Endothelial cell of umbilical vein (primary cell): Measurements from ENCODE around the gene IQCC. TPM values are rescaled to one million over a fixed set of nuclear protein-coding genes. Genes with fewer than 3 reads are reported as not detected.

Experiments used
- BruUV-seq: library from RNA; stranded (reverse); fragments of 400-500 nt; replicated peaks from 2 replicates; lab custom pipeline; 2021; lab: Mats Ljungman, UMichigan
- CTCF ChIA-PET: fragments of 300-600, 350-600 bp; sonication (Branson Sonifier 250); formaldehyde crosslinking; loops from one replicate; lab custom pipeline; 2021; ENCODE audit warnings: antibody characterized with exemption, inconsistent platforms; lab: Charles Lee
- POLR2A ChIA-PET: fragments of 300-600, 350-600 bp; sonication (Branson Sonifier 250); formaldehyde crosslinking; loops from one replicate; lab custom pipeline; 2021; ENCODE audit warnings: antibody characterized with exemption, inconsistent platforms; lab: Charles Lee
- DNase-seq: peaks from one replicate; pipeline ENCODE4 v3.0.0-alpha.2; 2011; ENCODE audit warnings: low read depth, low spot score
- FAIRE-seq: peaks from 2 replicates; lab custom pipeline; 2011; peaks lifted over from hg19 to GRCh38; lab: Jason Lieb, UNC
- H2AFZ ChIP-seq: 2 replicates; pipeline ENCODE4 v1.6.0; 2012; ENCODE audit warnings: low read depth, low read length, control low read depth, inconsistent platforms
- H3K27ac ChIP-seq: 2 replicates; pipeline ENCODE4 v1.5.1; 2011; ENCODE audit warnings: low read depth, mild to moderate bottlenecking, control low read depth, low read length, moderate library complexity; ENCODE audit not compliant: insufficient read depth
- H3K27me3 ChIP-seq, 2 experiments: 2 replicates each; pipeline versions ENCODE4 v1.6.0 to v1.6.1; 2011; ENCODE audit warnings: low read length in 2 of 2, mixed read lengths in 1 of 2; ENCODE audit not compliant: control insufficient read depth in 2 of 2, insufficient read depth in 2 of 2
- H3K36me3 ChIP-seq, 2 experiments: 2 replicates in 1 of 2; 3 replicates in 1 of 2; pipeline ENCODE4 v1.5.1; 2011; ENCODE audit warnings: low read length in 2 of 2, mild to moderate bottlenecking in 1 of 2, moderate library complexity in 1 of 2; ENCODE audit not compliant: control insufficient read depth in 2 of 2, insufficient read depth in 2 of 2; ENCODE audit errors: extremely low read depth in 1 of 2
- H3K4me1 ChIP-seq: 3 replicates; pipeline ENCODE4 v1.5.1; 2011; ENCODE audit warnings: mild to moderate bottlenecking, low read length; ENCODE audit not compliant: control insufficient read depth, insufficient read depth; ENCODE audit errors: extremely low read depth
- H3K4me2 ChIP-seq: 2 replicates; pipeline ENCODE4 v1.6.1; 2011; ENCODE audit warnings: low read length, control low read depth, mixed read lengths; ENCODE audit not compliant: insufficient read depth
- H3K4me3 ChIP-seq, 3 experiments: fragments of 200-600 bp in 1 of 3; sonication (generic), shearing (Covaris generic) in 1 of 3; replicated peaks in 1 of 3; 2 replicates each; pipeline ENCODE4 v1.5.1; 2011 to 2016; ENCODE audit warnings: control low read depth in 3 of 3, low read length in 3 of 3, mild to moderate bottlenecking in 2 of 3, inconsistent platforms in 1 of 3, low read depth in 1 of 3, moderate library complexity in 1 of 3; ENCODE audit not compliant: insufficient read depth in 1 of 3
- H3K79me2 ChIP-seq: 2 replicates; pipeline ENCODE4 v1.6.0; 2012; ENCODE audit warnings: low read length, inconsistent platforms; ENCODE audit not compliant: control insufficient read depth, insufficient read depth
- H3K9ac ChIP-seq: replicated peaks from 2 replicates; pipeline ENCODE3; 2011; ENCODE audit warnings: low read length, control low read depth; ENCODE audit not compliant: insufficient read depth; ENCODE audit errors: extremely low read depth
- H3K9me1 ChIP-seq: replicated peaks from 3 replicates; pipeline ENCODE4 v1.6.0; 2011; ENCODE audit warnings: mild to moderate bottlenecking, low read length; ENCODE audit not compliant: control insufficient read depth, insufficient read depth; ENCODE audit errors: extremely low read depth
- H3K9me3 ChIP-seq: replicated peaks from 2 replicates; pipeline ENCODE4 v1.5.1; 2012; ENCODE audit warnings: low read length, inconsistent platforms; ENCODE audit not compliant: control insufficient read depth, insufficient read depth
- H4K20me1 ChIP-seq: replicated peaks from 2 replicates; pipeline ENCODE3; 2011; ENCODE audit warnings: mild to moderate bottlenecking, low read length; ENCODE audit not compliant: control insufficient read depth, insufficient read depth; ENCODE audit errors: extremely low read depth
- EZH2 ChIP-seq: IDR thresholded peaks from 2 replicates; pipeline ENCODE4 v1.6.1; 2012; ENCODE audit warnings: borderline replicate concordance, low read depth, mild to moderate bottlenecking, moderate library complexity, low read length, inconsistent platforms; ENCODE audit not compliant: severe bottlenecking
- FOS ChIP-seq: IDR thresholded peaks from 2 replicates; pipeline ENCODE4 v1.6.1; 2011; ENCODE audit warnings: mild to moderate bottlenecking, low read length, moderate library complexity, borderline replicate concordance; ENCODE audit not compliant: insufficient read depth
- GATA2 ChIP-seq: IDR thresholded peaks from 2 replicates; pipeline ENCODE4 v1.7.0; 2011; ENCODE audit warnings: low read depth, mild to moderate bottlenecking, moderate library complexity, mixed read lengths, low read length; ENCODE audit not compliant: insufficient read length, insufficient read depth
- JUN ChIP-seq: IDR thresholded peaks from 2 replicates; pipeline ENCODE4 v1.6.1; 2011; ENCODE audit warnings: borderline replicate concordance, low read depth; ENCODE audit not compliant: insufficient read length, insufficient read depth
- MYC ChIP-seq: IDR thresholded peaks from one replicate; pipeline ENCODE4 v1.6.1; 2011; ENCODE audit warnings: mild to moderate bottlenecking, low read depth, low read length
- POLR2A ChIP-seq: IDR thresholded peaks from 2 replicates; pipeline ENCODE4 v1.6.1; 2012; ENCODE audit warnings: low read depth, mild to moderate bottlenecking, control low read depth, low read length
- POLR2AphosphoS5 ChIP-seq: IDR thresholded peaks from 2 replicates; pipeline ENCODE4 v1.6.1; 2012; ENCODE audit warnings: low read depth, mild to moderate bottlenecking, control low read depth, low read length, moderate library complexity; ENCODE audit not compliant: insufficient read depth
- dilution Hi-C: fragments of 300-500 bp; cut with MboI; formaldehyde crosslinking; loops from one replicate; pipeline ENCODE4 v1.15.0; 2019; ENCODE audit warnings: low sequenced_read_pairs; ENCODE audit not compliant: extremely low pct_ligation_motif_present
- intact Hi-C: fragments of 100-400 bp; cut with micrococcal nuclease; formaldehyde crosslinking; loops from one replicate; pipeline ENCODE4 v1.10.0; 2022
- polyA plus RNA-seq, 4 experiments: library from polyadenylated mRNA; depleted of rRNA in 3 of 4; stranded (reverse) in 3 of 4; unstranded in 1 of 4; fragments of >200 nt; gene quantifications; 2 replicates each; pipeline versions ENCODE4 v1.2.1 to v1.2.3, GENCODE V29; 2011 to 2012; ENCODE audit warnings: missing spikeins in 1 of 4
- total RNA-seq: library from RNA; stranded (reverse); gene quantifications from 2 replicates; pipeline ENCODE4 v1.2.3, GENCODE V29; 2021
- TF ChIP-seq, protein P1 (sequence below): IDR thresholded peaks from 2 replicates; pipeline ENCODE4 v1.6.1; 2011; ENCODE audit not compliant: insufficient read depth, insufficient read length
- TF ChIP-seq, protein P2 (sequence below), 2 donors: IDR thresholded peaks; 1 replicate in 1 of 2; 2 replicates in 1 of 2; pipeline ENCODE4 v1.5.1; 2011; ENCODE audit warnings: low read length in 2 of 2, mild to moderate bottlenecking in 2 of 2, moderate library complexity in 2 of 2, control low read depth in 1 of 2, inconsistent platforms in 1 of 2, low read depth in 1 of 2; ENCODE audit not compliant: insufficient read depth in 1 of 2; ENCODE audit errors: extremely low read depth in 1 of 2

IQCC gene
- total and polyA plus RNA-seq, 2 donors (not counting 3 experiments of a cell fraction or from before 2014, with no cell fraction given): 1.1 to 1.8 TPM

DNA sequence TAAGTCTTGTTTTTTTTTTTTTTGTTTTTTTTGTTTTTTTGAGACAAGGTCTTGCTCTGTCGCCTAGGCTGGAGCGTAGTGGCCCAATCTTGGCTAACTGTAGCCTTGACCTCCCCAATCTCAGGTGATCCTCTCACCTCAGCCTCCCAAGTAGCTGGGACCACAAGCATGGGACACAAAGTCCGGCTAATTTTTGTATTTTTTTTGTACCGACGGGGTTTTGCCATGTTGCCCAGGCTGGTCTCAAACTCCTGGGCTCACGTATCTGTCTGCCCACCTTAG is 51.7 kb downstream of the IQCC start:
- no TSS peak for BruUV-seq
- dilution Hi-C loops: no loop called here

More for the DNA sequence above, 51.7 kb downstream of the IQCC start:
- Histone ChIP-seq H2AFZ (no peak overlapping the region), H3K36me3 (no peaks in the 10 kb centered on the region), H3K9me1 (no peaks in the 10 kb centered on the region), H3K9me3 (no peaks in the 10 kb centered on the region), H3K9ac (no peak overlapping the region), H3K4me1 (peaks cover under 1% of the 10 kb centered on the region), H4K20me1 (no peaks in the 10 kb centered on the region), H3K79me2 (no peaks in the 10 kb centered on the region), H3K27ac (no peak overlapping the region), H3K27me3 (no peaks in the 10 kb centered on the region), H3K4me3 (no peak overlapping the region), H3K4me2 (no peak overlapping the region)
- ChIA-PET POLR2A (interaction anchor here (0.7 kb wide), 1 partner anchor 57 kb away, joined by 4 read pairs; no protein-coding TSS in a partner anchor), CTCF (no interaction called here)
- DNase-seq: no peak
- TF ChIP-seq, protein P1, sequence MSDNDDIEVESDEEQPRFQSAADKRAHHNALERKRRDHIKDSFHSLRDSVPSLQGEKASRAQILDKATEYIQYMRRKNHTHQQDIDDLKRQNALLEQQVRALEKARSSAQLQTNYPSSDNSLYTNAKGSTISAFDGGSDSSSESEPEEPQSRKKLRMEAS: no peak
- TF ChIP-seq POLR2AphosphoS5 (no peak), POLR2A (no peak), JUN (no peak), GATA2 (no peak), EZH2 (no peak), FOS (no peak), MYC (no peak)
- TF ChIP-seq, protein P2, sequence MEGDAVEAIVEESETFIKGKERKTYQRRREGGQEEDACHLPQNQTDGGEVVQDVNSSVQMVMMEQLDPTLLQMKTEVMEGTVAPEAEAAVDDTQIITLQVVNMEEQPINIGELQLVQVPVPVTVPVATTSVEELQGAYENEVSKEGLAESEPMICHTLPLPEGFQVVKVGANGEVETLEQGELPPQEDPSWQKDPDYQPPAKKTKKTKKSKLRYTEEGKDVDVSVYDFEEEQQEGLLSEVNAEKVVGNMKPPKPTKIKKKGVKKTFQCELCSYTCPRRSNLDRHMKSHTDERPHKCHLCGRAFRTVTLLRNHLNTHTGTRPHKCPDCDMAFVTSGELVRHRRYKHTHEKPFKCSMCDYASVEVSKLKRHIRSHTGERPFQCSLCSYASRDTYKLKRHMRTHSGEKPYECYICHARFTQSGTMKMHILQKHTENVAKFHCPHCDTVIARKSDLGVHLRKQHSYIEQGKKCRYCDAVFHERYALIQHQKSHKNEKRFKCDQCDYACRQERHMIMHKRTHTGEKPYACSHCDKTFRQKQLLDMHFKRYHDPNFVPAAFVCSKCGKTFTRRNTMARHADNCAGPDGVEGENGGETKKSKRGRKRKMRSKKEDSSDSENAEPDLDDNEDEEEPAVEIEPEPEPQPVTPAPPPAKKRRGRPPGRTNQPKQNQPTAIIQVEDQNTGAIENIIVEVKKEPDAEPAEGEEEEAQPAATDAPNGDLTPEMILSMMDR (IDR thresholded peaks at IDR 0.05; ENCODE audit: extremely low read depth in 1 of 2, insufficient read depth in 1 of 2, low read depth in 1 of 2, low read length in 2 of 2): no peak
- intact Hi-C loops: no loop called here
- FAIRE-seq: peak; percentile 38

Other genes starting within 250 kb of the IQCC start
- 185 and 194 TPM in 2 replicates for gene KHDRBS1, start 191.8 kb upstream of the IQCC start, total RNA-seq
- 26.3 and 43.4 TPM in 2 replicates for gene KHDRBS1, start 191.8 kb upstream of the IQCC start, polyA plus RNA-seq
- 43.7 and 47.3 TPM in 2 replicates for gene TMEM39B, start 132.7 kb upstream of the IQCC start, total RNA-seq
- 64.3 and 78.1 TPM in 2 replicates for gene TMEM39B, start 132.7 kb upstream of the IQCC start, polyA plus RNA-seq
- gene KPNA6, start 97.6 kb upstream of the IQCC start, total RNA-seq: 83.4 and 85.6 TPM in 2 replicates
- gene KPNA6, start 97.6 kb upstream of the IQCC start, polyA plus RNA-seq: 18.1 and 22.1 TPM in 2 replicates
- 64.3 and 69.4 TPM in 2 replicates for gene TXLNA, start 26.0 kb upstream of the IQCC start, total RNA-seq
- 41.8 and 44.6 TPM in 2 replicates for gene TXLNA, start 26.0 kb upstream of the IQCC start, polyA plus RNA-seq
- gene CCDC28B, start 5.1 kb upstream of the IQCC start, total RNA-seq: 12.0 and 15.3 TPM in 2 replicates
- 14.8 and 19.1 TPM in 2 replicates for gene CCDC28B, start 5.1 kb upstream of the IQCC start, polyA plus RNA-seq
- not detected in 2 replicates for gene DCDC2B, start 3.4 kb downstream of the IQCC start, total RNA-seq
- not detected in 2 replicates for gene DCDC2B, start 3.4 kb downstream of the IQCC start, polyA plus RNA-seq
- gene TMEM234, start 16.7 kb downstream of the IQCC start, total RNA-seq: 15.7 and 20.7 TPM in 2 replicates
- gene TMEM234, start 16.7 kb downstream of the IQCC start, polyA plus RNA-seq: 21.3 and 23.2 TPM in 2 replicates
- gene EIF3I, start 16.7 kb downstream of the IQCC start, total RNA-seq: 186 and 203 TPM in 2 replicates
- gene EIF3I, start 16.7 kb downstream of the IQCC start, polyA plus RNA-seq: 301 and 331 TPM in 2 replicates
- 2.0 and 5.6 TPM in 2 replicates for gene FAM167B, start 41.6 kb downstream of the IQCC start, total RNA-seq
- gene FAM167B, start 41.6 kb downstream of the IQCC start, polyA plus RNA-seq: 2.1 and 2.3 TPM in 2 replicates
- not detected in 2 replicates for gene LCK, start 45.6 kb downstream of the IQCC start, total RNA-seq
- 0.06 and 0.08 TPM in 2 replicates for gene LCK, start 45.6 kb downstream of the IQCC start, polyA plus RNA-seq
- gene HDAC1, start 86.4 kb downstream of the IQCC start, total RNA-seq: 111 and 138 TPM in 2 replicates
- gene HDAC1, start 86.4 kb downstream of the IQCC start, polyA plus RNA-seq: 109 and 141 TPM in 2 replicates
- gene MARCKSL1, start 130.6 kb downstream of the IQCC start, total RNA-seq: 249 and 265 TPM in 2 replicates
- 311 and 318 TPM in 2 replicates for gene MARCKSL1, start 130.6 kb downstream of the IQCC start, polyA plus RNA-seq
- 8.6 and 11.6 TPM in 2 replicates for gene FAM229A, start 156.8 kb downstream of the IQCC start, total RNA-seq
- 8.9 and 9.9 TPM in 2 replicates for gene FAM229A, start 156.8 kb downstream of the IQCC start, polyA plus RNA-seq
- 0.42 and 1.1 TPM in 2 replicates for gene TSSK3, start 156.9 kb downstream of the IQCC start, total RNA-seq
- 0.48 and 0.65 TPM in 2 replicates for gene TSSK3, start 156.9 kb downstream of the IQCC start, polyA plus RNA-seq
- 64.6 and 64.8 TPM in 2 replicates for gene BSDC1, start 188.8 kb downstream of the IQCC start, total RNA-seq
- 40.7 and 44.3 TPM in 2 replicates for gene BSDC1, start 188.8 kb downstream of the IQCC start, polyA plus RNA-seq